Fibroblast of pulmonary artery (primary cell): Measurements from ENCODE around the gene GARIN3.
"Not testable (repeated sequence)": the region's sequence is repeated elsewhere in the genome, so short reads cannot be mapped to it uniquely, and the experiment has no call there.

Source experiments
- DNase-seq: peaks from one replicate; pipeline ENCODE4 v3.0.0-alpha.2; 2010; ENCODE audit warnings: low read depth
- H3K4me3 ChIP-seq: replicated peaks from 2 replicates; pipeline ENCODE4 v1.5.1; 2011; ENCODE audit warnings: low read depth, mild to moderate bottlenecking, control low read depth, low read length, moderate library complexity
- TF ChIP-seq, protein P1 (sequence below): IDR thresholded peaks from 2 replicates; pipeline ENCODE4 v1.5.1; 2011; ENCODE audit warnings: mild to moderate bottlenecking, control low read depth, low read length, inconsistent platforms; ENCODE audit errors: missing control alignments

GARIN3 gene

GRCh38 chr5:157193699-157194424 is 27.8 kb upstream of the GARIN3 start:
- H3K4me3 ChIP-seq = no peak overlapping the region
- TF ChIP-seq, protein P1, sequence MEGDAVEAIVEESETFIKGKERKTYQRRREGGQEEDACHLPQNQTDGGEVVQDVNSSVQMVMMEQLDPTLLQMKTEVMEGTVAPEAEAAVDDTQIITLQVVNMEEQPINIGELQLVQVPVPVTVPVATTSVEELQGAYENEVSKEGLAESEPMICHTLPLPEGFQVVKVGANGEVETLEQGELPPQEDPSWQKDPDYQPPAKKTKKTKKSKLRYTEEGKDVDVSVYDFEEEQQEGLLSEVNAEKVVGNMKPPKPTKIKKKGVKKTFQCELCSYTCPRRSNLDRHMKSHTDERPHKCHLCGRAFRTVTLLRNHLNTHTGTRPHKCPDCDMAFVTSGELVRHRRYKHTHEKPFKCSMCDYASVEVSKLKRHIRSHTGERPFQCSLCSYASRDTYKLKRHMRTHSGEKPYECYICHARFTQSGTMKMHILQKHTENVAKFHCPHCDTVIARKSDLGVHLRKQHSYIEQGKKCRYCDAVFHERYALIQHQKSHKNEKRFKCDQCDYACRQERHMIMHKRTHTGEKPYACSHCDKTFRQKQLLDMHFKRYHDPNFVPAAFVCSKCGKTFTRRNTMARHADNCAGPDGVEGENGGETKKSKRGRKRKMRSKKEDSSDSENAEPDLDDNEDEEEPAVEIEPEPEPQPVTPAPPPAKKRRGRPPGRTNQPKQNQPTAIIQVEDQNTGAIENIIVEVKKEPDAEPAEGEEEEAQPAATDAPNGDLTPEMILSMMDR = no peak

DNA sequence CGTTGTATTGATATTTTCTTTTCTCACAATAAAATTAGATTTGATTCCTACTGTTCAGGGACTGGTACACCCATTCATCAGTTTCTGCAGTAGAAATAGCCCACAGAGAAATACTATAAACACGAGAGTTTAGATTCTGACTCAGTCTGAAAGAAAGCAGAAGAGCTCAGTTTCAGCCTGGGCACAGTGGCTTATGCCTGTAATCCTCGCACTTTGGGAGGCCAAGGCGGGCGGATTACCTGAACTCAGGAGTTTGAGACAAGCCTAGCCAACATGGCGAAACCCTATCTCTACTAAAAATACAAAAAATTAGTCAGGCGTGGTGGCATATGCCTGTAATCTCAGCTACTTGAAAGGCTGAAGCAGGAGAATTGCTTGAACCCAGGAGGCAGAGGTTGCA is 23.2 kb upstream of the GARIN3 start:
- DNase-seq = no peak
- TF ChIP-seq, protein P1 = no peak
- no peak overlapping the region for H3K4me3 ChIP-seq

More at GRCh38 chr5:157193699-157194424, 27.8 kb upstream of the GARIN3 start:
- no peak for DNase-seq

GRCh38 chr5:157188270-157188669 is 22.2 kb upstream of the GARIN3 start:
- no peak for DNase-seq
- no peak overlapping the region for H3K4me3 ChIP-seq
- TF ChIP-seq, protein P1 = no peak

- TF ChIP-seq, protein P1 = no peak
- no peak for DNase-seq
- no peak overlapping the region for H3K4me3 ChIP-seq
Measured at GRCh38 chr5:157187046-157187754, 21.1 kb upstream of the GARIN3 start.

GRCh38 chr5:157186309-157187045 is 20.4 kb upstream of the GARIN3 start:
- DNase-seq = no peak
- TF ChIP-seq, protein P1 = no peak
- no peak overlapping the region for H3K4me3 ChIP-seq

GRCh38 chr5:157185122-157185521 is 19.1 kb upstream of the GARIN3 start:
- not testable (repeated sequence) for DNase-seq, H3K4me3 ChIP-seq

DNA sequence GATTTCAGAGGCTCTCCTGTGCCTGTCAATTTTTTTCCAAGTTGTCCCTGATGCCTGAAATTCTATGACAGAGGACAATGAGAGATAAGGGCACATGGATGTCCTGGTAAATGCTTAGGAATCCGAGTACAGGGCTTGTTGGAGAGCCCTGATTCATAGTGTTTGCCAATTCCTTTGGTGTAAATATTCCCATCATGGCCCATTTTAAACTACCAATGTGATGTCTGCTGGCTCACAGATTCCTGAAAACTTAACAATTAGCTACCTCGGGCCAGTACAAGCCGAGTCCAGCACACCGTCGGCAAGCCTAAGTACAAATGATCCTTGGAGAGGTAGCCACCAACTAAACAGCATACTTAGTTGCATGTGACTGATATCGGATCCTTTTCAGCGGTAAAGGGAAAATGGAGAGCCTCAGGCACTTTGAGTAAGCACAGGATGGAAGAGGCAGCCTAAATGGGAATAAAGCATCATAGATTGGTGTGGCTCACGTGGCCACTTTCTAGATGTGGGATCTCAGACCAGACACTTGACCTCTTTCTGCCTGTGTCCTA is 18.1 kb upstream of the GARIN3 start:
- TF ChIP-seq, protein P1 = no peak
- no peak overlapping the region for H3K4me3 ChIP-seq
- no peak for DNase-seq
